ENCODE results near the gene GAK. TPM values are rescaled to one million over a fixed set of nuclear protein-coding genes. Genes with fewer than 3 reads are reported as not detected.

Gene GAK
- total RNA-seq, 1 donor from 2014 or later = 89.1 TPM

- Histone ChIP-seq H3K27me3 (peaks cover 11% of the 10 kb centered on the region), H3K9me3 (no peaks in the 10 kb centered on the region), H3K4me1 (no peaks in the 10 kb centered on the region), H3K27ac (no peak overlapping the region), H3K4me3 (no peak overlapping the region), H3K36me3 (no peaks in the 10 kb centered on the region)
- DNase-seq (ENCODE audit: extremely low spot score in 2 of 2) = no peak
- intact Hi-C loops (cut with DNase I) = no loop called here
- no peak for TF ChIP-seq CTCF (IDR thresholded peaks at IDR 0.05)
- no peak for TF ChIP-seq POLR2A (IDR thresholded peaks at IDR 0.05)
- TF ChIP-seq POLR2AphosphoS5 (IDR thresholded peaks at IDR 0.05; ENCODE audit: insufficient read depth in 1 of 2, low read depth in 1 of 2) = no peak
Measured at GRCh38 chr4:819401-820229, 112.5 kb downstream of the GAK start.

GRCh38 chr4:818106-818921, 113.8 kb downstream of the GAK start:
- intact Hi-C loops (cut with DNase I) = no loop called here
- Histone ChIP-seq H3K36me3 (no peaks in the 10 kb centered on the region), H3K27ac (no peak overlapping the region), H3K27me3 (peaks cover 3% of the 10 kb centered on the region), H3K4me1 (no peaks in the 10 kb centered on the region), H3K4me3 (no peak overlapping the region), H3K9me3 (no peaks in the 10 kb centered on the region)
- TF ChIP-seq POLR2A (IDR thresholded peaks at IDR 0.05) (no peak), CTCF (IDR thresholded peaks at IDR 0.05) (no peak), POLR2AphosphoS5 (IDR thresholded peaks at IDR 0.05; ENCODE audit: insufficient read depth in 1 of 2, low read depth in 1 of 2) (no peak)
- DNase-seq (ENCODE audit: extremely low spot score in 2 of 2) = no peak

GRCh38 chr4:815464-816146, 116.5 kb downstream of the GAK start:
- no peaks in the 10 kb centered on the region for H3K4me1 ChIP-seq
- H3K4me3 ChIP-seq = no peak overlapping the region
- intact Hi-C loops (cut with DNase I) = no loop called here
- H3K36me3 ChIP-seq = no peaks in the 10 kb centered on the region
- no peak for DNase-seq (ENCODE audit: extremely low spot score in 2 of 2)
- H3K27ac ChIP-seq = no peak overlapping the region
- H3K27me3 ChIP-seq = no peaks in the 10 kb centered on the region
- no peak for TF ChIP-seq POLR2AphosphoS5 (IDR thresholded peaks at IDR 0.05; ENCODE audit: insufficient read depth in 1 of 2, low read depth in 1 of 2)
- no peak for TF ChIP-seq POLR2A (IDR thresholded peaks at IDR 0.05)
- TF ChIP-seq CTCF (IDR thresholded peaks at IDR 0.05) = no peak
- H3K9me3 ChIP-seq = no peaks in the 10 kb centered on the region

- Histone ChIP-seq H3K27me3 (no peaks in the 10 kb centered on the region), H3K36me3 (no peaks in the 10 kb centered on the region), H3K4me3 (no peak overlapping the region), H3K9me3 (no peaks in the 10 kb centered on the region), H3K27ac (no peak overlapping the region), H3K4me1 (no peaks in the 10 kb centered on the region)
- no peak for DNase-seq (ENCODE audit: extremely low spot score in 2 of 2)
- intact Hi-C loops (cut with DNase I) = no loop called here
- no peak for TF ChIP-seq CTCF (IDR thresholded peaks at IDR 0.05)
Measured at GRCh38 chr4:814312-814850, 117.7 kb downstream of the GAK start.

Data from vagina (tissue), 2 donors.